Fibroblast of mammary gland (primary cell): ENCODE data around the gene TLR9.

Source experiments
- DNase-seq: peaks from one replicate; pipeline ENCODE4 v3.0.0-alpha.2; 2010; ENCODE audit warnings: low read depth
- H3K4me3 ChIP-seq: 2 replicates; pipeline ENCODE4 v1.5.1; 2011; ENCODE audit warnings: low read depth, mild to moderate bottlenecking, low read length, moderate library complexity; ENCODE audit not compliant: control insufficient read depth
- TF ChIP-seq, protein P1 (sequence below): conservative IDR thresholded peaks from 2 replicates; pipeline ENCODE4 v1.5.1; 2011; ENCODE audit warnings: low read depth, low read length, inconsistent platforms; ENCODE audit not compliant: control insufficient read depth, insufficient read depth

Gene TLR9

DNA sequence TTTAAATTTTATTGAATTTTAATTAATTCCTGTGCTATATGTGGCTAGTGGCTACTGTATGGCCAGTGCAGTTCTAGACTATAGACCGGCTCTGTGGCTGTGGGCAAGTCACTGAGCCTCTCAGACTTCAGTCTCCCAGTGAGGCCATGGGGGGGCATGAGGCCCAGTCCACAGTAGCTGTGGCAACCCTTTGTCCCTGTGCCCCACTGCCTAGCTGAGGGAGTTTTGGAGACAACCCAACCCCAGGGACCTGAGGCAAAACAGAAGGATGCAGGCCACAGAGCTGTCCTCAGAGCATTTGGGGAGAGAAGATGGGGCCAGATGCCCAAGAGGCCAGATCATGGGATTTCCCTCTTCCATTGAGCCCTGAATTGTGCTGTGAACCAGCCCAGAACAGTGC, 52.3 kb downstream of the TLR9 start:
- no peak for DNase-seq
- H3K4me3 ChIP-seq, result no peak overlapping the region
- TF ChIP-seq, protein P1, sequence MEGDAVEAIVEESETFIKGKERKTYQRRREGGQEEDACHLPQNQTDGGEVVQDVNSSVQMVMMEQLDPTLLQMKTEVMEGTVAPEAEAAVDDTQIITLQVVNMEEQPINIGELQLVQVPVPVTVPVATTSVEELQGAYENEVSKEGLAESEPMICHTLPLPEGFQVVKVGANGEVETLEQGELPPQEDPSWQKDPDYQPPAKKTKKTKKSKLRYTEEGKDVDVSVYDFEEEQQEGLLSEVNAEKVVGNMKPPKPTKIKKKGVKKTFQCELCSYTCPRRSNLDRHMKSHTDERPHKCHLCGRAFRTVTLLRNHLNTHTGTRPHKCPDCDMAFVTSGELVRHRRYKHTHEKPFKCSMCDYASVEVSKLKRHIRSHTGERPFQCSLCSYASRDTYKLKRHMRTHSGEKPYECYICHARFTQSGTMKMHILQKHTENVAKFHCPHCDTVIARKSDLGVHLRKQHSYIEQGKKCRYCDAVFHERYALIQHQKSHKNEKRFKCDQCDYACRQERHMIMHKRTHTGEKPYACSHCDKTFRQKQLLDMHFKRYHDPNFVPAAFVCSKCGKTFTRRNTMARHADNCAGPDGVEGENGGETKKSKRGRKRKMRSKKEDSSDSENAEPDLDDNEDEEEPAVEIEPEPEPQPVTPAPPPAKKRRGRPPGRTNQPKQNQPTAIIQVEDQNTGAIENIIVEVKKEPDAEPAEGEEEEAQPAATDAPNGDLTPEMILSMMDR, result no peak

DNA sequence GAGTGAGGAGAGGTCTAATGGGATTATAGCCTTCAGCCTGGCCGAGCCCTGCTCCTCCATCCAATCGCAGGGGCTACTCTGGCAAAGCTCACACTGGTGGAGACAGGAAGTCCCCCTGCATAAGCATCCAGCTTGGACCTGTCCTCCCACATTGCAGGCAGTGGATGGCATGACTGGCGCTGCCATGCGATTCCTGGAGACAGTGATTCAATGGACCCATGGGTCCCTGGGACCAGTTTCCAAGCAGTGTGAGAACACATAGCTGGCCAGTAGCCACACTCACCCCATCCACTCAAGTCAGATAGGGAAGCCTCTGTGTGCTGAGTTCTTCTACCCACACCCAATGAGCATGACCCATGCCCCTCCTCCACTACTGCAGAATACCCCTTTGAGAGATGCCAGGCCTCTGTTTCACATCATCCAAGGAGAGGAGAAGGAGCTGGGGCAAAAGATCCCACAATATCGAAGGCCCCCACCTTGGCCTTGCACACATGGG, 53.1 kb downstream of the TLR9 start:
- TF ChIP-seq, protein P1, result no peak
- no peak for DNase-seq
- no peak overlapping the region for H3K4me3 ChIP-seq

DNA sequence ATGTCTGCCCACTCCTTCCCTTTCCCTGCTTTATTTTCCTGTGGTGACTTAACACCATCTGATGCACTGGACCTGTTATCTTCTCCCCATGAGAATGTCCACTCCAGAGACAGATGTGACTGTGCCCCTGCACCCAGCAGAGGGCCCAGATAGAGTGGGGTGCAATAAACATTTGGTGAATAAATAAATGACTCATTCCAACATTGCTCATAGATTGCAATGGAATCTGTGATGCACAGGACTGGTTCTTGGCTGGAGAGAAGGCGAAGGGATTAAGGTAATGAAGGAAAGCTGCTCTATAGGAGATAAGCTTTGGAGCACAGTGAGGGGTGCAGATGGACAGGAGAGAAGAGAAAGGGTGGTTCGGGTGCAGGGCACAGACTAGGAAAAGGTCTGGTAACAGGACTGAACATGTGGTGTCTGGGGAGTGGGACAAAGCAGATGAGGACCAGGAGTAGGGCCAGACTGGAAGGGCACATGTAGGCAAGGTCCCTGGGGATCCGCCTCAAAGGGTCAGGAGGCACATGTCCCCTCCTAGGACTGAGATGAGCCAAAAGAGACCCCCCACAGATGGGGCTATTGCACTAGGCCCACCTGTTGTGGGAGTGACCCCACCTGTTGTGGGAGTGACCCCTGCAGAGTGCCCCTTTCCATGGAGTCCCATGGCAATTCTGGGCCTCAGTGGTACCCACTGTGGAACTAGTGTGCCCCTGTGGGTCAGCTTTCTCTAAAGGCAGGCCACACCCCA, 53.8 kb downstream of the TLR9 start:
- TF ChIP-seq, protein P1, result no peak
- no peak overlapping the region for H3K4me3 ChIP-seq
- peak; percentile 58 for DNase-seq
